Activated naive CD4-positive, alpha-beta T cell treated with anti-CD3 and anti-CD28 coated beads, Interleukin-2, amount 50 U/mL, for 72 hours (primary cell): Measurements from ENCODE around the gene DNAH3. TPM values are rescaled to one million over a fixed set of nuclear protein-coding genes. Genes with fewer than 3 reads are reported as not detected.
"Not testable (repeated sequence)": the region's sequence is repeated elsewhere in the genome, so short reads cannot be mapped to it uniquely, and the experiment has no call there.

ENCODE experiments used
- ATAC-seq, 2 donors: fragments of 150-1000 bp; cut with Tn5 transposase; 2 replicates each; pipeline ENCODE4 v1.10.0; 2021; ENCODE audit warnings: mild to moderate bottlenecking in 2 of 2, moderate library complexity in 2 of 2
- DNase-seq, 2 donors: peaks; one replicate each; pipeline ENCODE4 v3.0.0; 2021 to 2022; ENCODE audit warnings: low spot score in 2 of 2
- H3K27ac Mint-ChIP-seq, 2 donors: one replicate each; pipeline ENCODE4 v1.8.0; 2022; ENCODE audit warnings: mild to moderate bottlenecking in 2 of 2, mixed read lengths in 2 of 2
- H3K36me3 Mint-ChIP-seq, 2 donors: one replicate each; pipeline ENCODE4 v1.8.0; 2022; ENCODE audit warnings: mixed read lengths in 2 of 2
- H3K9me3 Mint-ChIP-seq, 2 donors: one replicate each; pipeline ENCODE4 v1.8.0; 2022; ENCODE audit warnings: mixed read lengths in 2 of 2
- total RNA-seq, 2 donors: library from RNA; stranded (reverse); gene quantifications; one replicate each; pipeline ENCODE4 v1.2.3, GENCODE V29; 2022

DNAH3 gene
- total RNA-seq, 2 donors from 2014 or later: not detected

DNA sequence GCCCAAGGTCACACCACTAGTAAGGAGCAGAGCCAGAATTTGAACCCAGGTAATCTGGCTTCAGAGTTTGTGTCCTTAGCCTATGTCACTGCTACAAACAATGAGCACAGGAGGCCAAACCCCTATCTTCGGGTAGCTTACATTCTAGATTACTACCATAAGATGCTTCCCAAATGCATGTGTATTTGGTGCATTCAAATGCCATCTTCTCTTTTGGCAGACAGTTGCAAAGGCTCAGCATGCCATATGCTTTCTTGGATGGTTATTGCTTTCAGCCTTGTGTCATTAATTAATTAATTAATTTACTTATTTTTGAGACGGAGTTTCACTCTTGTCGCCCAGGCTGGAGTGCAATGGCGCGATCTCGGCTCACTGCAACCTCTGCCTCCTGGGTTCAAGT lies 80.7 kb downstream of the DNAH3 start:
- no peaks in the 10 kb centered on the region for H3K9me3 Mint-ChIP-seq
- ATAC-seq (no peak), DNase-seq (no peak)
- H3K36me3 Mint-ChIP-seq: no peaks in the 10 kb centered on the region
- no peak overlapping the region for H3K27ac Mint-ChIP-seq

DNA sequence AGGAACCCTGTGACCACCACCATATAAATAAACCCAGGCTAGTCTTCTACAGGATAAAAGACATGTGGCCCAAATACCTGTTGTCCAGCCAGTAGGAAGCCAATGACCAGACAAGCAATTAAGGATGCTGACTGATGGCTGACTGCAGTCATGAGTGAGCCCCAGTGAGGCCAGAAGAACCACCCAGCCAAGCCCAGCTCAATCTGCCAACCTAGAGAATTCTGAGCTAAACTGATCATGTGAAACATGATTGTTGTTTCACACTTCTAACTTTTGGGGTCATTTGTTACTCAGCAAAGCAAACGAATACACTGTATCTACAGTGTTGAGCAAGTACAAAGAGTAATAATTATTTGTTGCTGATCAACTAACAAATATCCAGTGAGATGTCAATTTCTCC lies 86.4 kb downstream of the DNAH3 start:
- DNase-seq (no peak), ATAC-seq (no peak)
- H3K27ac Mint-ChIP-seq: no peak overlapping the region
- H3K9me3 Mint-ChIP-seq: no peaks in the 10 kb centered on the region
- H3K36me3 Mint-ChIP-seq: no peaks in the 10 kb centered on the region

GRCh38 chr16:21063314-21063713 lies 87.3 kb downstream of the DNAH3 start:
- not testable (repeated sequence) for H3K9me3 Mint-ChIP-seq, ATAC-seq, DNase-seq, H3K36me3 Mint-ChIP-seq, H3K27ac Mint-ChIP-seq

DNA sequence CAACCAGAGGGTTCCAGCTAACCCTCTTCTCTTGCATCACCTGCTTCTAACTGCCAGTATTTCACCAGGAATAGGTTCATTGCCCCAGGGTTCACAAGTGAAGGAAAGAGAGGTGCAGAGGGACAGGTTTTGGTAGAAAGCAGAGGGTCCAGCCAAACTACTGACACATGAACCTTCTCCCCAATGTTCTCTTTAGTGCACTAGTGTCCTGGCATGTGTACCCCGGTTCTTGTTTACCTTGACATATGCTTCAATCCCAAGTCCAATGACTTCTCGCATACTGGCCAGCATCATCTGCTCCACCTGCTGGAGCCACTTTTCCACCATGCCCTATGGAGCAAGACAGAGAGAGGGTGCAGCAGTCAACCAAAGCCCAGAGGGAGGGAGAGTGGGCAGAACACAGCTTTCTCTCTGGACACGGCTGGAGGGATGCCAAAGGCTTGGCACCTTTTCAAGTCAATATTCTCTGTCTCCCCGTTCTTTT lies 90.6 kb downstream of the DNAH3 start:
- DNase-seq (no peak), ATAC-seq (no peak)
- H3K36me3 Mint-ChIP-seq: no peaks in the 10 kb centered on the region
- no peak overlapping the region for H3K27ac Mint-ChIP-seq
- no peaks in the 10 kb centered on the region for H3K9me3 Mint-ChIP-seq

- no peak overlapping the region for H3K27ac Mint-ChIP-seq
- no peak for DNase-seq
- H3K9me3 Mint-ChIP-seq: no peaks in the 10 kb centered on the region
- no peaks in the 10 kb centered on the region for H3K36me3 Mint-ChIP-seq
- no peak for ATAC-seq
Measured at GRCh38 chr16:21057875-21058274, 92.8 kb downstream of the DNAH3 start.

DNA sequence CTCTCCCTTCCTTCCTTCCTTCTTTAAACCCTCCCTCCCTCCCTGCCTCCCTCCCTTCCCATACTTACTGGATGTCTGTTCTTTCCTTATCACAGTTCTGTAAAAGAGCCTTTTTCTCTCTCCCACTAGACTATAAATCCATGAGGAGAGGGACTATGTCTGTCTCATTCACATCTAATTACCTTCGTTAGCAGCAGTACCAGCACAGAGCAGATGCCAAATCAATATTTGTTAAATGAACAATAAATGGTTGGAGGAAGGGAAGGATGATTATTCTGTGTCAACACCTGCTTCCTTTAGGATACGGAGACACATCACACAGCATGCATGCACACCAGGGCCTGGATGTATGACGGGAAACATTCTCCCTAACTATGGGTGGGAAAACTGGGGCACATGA lies 94.2 kb downstream of the DNAH3 start:
- H3K9me3 Mint-ChIP-seq: no peaks in the 10 kb centered on the region
- no peak for ATAC-seq
- H3K36me3 Mint-ChIP-seq: no peaks in the 10 kb centered on the region
- no peak for DNase-seq
- H3K27ac Mint-ChIP-seq: no peak overlapping the region

DNA sequence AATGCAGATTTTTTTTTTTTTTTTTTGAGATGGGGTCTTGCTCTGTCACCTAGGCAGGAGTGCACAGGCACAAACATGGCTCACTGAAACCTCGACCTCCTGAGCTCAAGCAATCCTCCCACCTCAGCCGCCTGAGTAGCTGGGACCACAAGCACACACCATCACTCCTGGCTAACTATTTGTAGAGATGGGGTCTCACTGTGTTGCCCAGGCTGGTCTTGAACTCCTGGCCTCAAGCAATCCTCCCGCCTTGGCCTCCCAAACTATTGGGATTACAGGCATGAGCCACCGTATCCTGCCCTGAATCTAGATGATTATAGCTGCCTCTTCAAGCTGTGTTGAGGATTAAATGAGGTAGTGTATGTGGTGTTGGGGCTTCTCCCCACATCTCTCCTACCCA lies 94.9 kb downstream of the DNAH3 start:
- ATAC-seq, H3K36me3 Mint-ChIP-seq, H3K9me3 Mint-ChIP-seq: not testable (repeated sequence)

GRCh38 chr16:21053590-21053989 lies 97.1 kb downstream of the DNAH3 start:
- H3K27ac Mint-ChIP-seq: no peak overlapping the region
- no peak for ATAC-seq
- no peaks in the 10 kb centered on the region for H3K36me3 Mint-ChIP-seq
- DNase-seq: no peak
- no peaks in the 10 kb centered on the region for H3K9me3 Mint-ChIP-seq

More for the DNA sequence above, 94.9 kb downstream of the DNAH3 start:
- not testable (repeated sequence) for DNase-seq, H3K27ac Mint-ChIP-seq

- not testable (repeated sequence) for DNase-seq, H3K36me3 Mint-ChIP-seq, H3K9me3 Mint-ChIP-seq, ATAC-seq, H3K27ac Mint-ChIP-seq
Measured at GRCh38 chr16:21048091-21048912, 102.3 kb downstream of the DNAH3 start.

DNA sequence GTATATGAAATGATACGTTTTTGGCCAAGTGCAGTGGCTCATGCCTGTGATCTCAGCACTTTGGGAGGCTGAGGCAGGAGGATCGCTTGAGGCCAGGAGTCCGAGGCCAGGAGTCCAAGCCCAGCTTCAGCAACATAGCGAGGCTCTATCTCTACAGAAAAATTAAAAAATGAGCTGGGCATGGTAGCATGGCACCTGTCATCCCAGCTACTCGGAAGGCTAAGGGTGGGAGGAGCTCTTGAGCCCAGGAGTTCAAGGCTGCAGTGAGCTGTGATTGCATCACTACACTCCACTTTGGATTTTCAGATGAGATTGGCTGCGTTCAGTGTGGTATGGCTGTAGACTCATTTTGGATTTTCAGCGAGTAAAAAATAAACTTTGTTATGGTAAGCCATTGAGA lies 112.4 kb downstream of the DNAH3 start:
- DNase-seq: no peak
- H3K36me3 Mint-ChIP-seq: no peaks in the 10 kb centered on the region
- no peaks in the 10 kb centered on the region for H3K9me3 Mint-ChIP-seq
- no peak for ATAC-seq
- no peak overlapping the region for H3K27ac Mint-ChIP-seq

GRCh38 chr16:21037736-21038135 lies 112.9 kb downstream of the DNAH3 start:
- H3K36me3 Mint-ChIP-seq: no peaks in the 10 kb centered on the region

DNA sequence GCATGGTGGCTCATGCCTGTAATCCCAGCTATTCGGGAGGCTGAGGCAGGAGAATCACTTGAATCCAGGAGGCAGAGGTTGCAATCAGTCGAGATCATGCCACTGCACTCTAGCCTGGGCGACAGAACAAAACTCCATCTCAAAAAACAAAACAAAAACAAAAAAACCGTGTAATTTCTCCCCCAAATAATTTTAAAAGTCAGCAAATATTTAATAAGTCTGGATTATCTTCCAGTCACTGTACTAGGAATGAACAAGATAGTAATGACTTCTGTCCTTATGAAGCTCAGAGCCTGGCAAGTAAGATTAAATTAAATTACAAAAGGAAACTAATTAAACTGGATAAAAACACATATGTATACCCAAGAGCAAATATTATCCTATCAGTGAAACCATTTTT lies 113.5 kb downstream of the DNAH3 start:
- H3K36me3 Mint-ChIP-seq: no peaks in the 10 kb centered on the region
- no peak overlapping the region for H3K27ac Mint-ChIP-seq
- H3K9me3 Mint-ChIP-seq: no peaks in the 10 kb centered on the region
- DNase-seq: no peak
- ATAC-seq: no peak

More at GRCh38 chr16:21037736-21038135, 112.9 kb downstream of the DNAH3 start:
- H3K9me3 Mint-ChIP-seq: no peaks in the 10 kb centered on the region
- ATAC-seq (no peak), DNase-seq (no peak)
- no peak overlapping the region for H3K27ac Mint-ChIP-seq

- ATAC-seq: no peak
- Mint-ChIP-seq H3K27ac (no peak overlapping the region), H3K36me3 (no peaks in the 10 kb centered on the region), H3K9me3 (no peaks in the 10 kb centered on the region)
- no peak for DNase-seq
Measured at GRCh38 chr16:21036471-21036870, 114.2 kb downstream of the DNAH3 start.

DNA sequence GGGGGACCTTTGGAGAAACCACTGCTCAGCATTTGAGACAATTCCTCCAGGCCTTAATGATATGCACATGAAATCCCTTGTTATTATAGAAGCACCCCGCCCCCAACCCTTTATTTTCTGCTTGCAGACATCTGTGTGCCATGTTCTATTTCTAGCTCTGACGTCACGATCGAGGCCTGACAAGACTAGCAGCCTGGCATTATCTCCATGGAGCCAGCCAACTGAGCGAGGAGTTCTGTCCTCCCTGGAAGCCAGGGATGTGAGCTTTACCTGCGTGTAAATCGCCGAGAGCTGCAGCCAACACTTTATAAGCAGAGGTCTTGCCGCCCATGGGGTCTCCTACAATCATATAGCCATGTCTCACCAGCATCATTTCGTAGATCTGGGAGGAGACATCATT lies 116.9 kb downstream of the DNAH3 start:
- H3K27ac Mint-ChIP-seq: no peak overlapping the region
- H3K36me3 Mint-ChIP-seq: no peaks in the 10 kb centered on the region
- H3K9me3 Mint-ChIP-seq: no peaks in the 10 kb centered on the region
- no peak for DNase-seq
- no peak for ATAC-seq

DNA sequence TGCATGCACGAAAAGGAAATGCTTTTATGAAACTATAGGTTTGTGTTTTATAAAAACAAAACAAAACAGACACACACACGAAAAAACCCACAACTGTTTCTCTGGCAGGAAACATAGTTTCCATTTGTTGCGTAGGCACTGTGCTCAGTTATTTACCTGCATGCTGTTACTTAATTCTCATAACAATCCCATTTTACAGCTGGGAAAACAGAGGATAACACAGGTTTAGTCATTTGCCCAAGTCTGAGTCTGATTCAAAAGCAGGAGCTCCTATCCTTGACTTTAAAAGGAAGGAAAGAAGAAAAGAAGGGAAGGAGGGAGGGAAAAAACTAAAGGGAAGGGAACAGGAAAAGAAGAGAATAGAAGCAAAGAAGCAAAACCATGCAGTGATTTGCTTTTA lies 117.4 kb downstream of the DNAH3 start:
- Mint-ChIP-seq H3K36me3 (no peaks in the 10 kb centered on the region), H3K27ac (no peak overlapping the region)

GRCh38 chr16:21028728-21029127 lies 121.9 kb downstream of the DNAH3 start:
- ATAC-seq (no peak), DNase-seq (no peak)
- H3K27ac Mint-ChIP-seq: no peak overlapping the region
- H3K9me3 Mint-ChIP-seq: peaks cover 0 to 3% of the 10 kb centered on the region in 2 donors
- no peaks in the 10 kb centered on the region for H3K36me3 Mint-ChIP-seq

More for the DNA sequence above, 117.4 kb downstream of the DNAH3 start:
- ATAC-seq (no peak), DNase-seq (no peak)
- no peaks in the 10 kb centered on the region for H3K9me3 Mint-ChIP-seq

GRCh38 chr16:21026846-21027245 lies 123.8 kb downstream of the DNAH3 start:
- Mint-ChIP-seq H3K36me3 (no peaks in the 10 kb centered on the region), H3K9me3 (peaks cover 0 to 8% of the 10 kb centered on the region in 2 donors), H3K27ac (no peak overlapping the region)
- ATAC-seq (no peak), DNase-seq (no peak)
